ENCODE data around the gene MAP2K4. TPM values are rescaled to one million over a fixed set of nuclear protein-coding genes. Genes with fewer than 3 reads are reported as not detected.

Gene MAP2K4
- total RNA-seq, 2 experiments from 2014 or later: 12.3 to 29.1 TPM

- Histone ChIP-seq H3K9me2 (ENCODE audit: insufficient read depth, low read length) (no peaks in the 10 kb centered on the region), H3K4me1 (ENCODE audit: insufficient read depth, low read length, poor library complexity, severe bottlenecking) (no peaks in the 10 kb centered on the region), H3K79me2 (ENCODE audit: insufficient read depth, low read depth, low read length) (no peaks in the 10 kb centered on the region), H3K36me3 (ENCODE audit: insufficient read depth, low read length) (peaks cover 20% of the 10 kb centered on the region; the same call in 1 of the 2 replicates), H3K9me3 (ENCODE audit: low read length) (no peaks in the 10 kb centered on the region), H3K4me2 (ENCODE audit: low read length) (no peak overlapping the region), H4K20me1 (ENCODE audit: insufficient read depth, low read length) (0 out of 2 replicates have a peak, but pooled peaks cover 4% of the 10 kb centered on the region), H2AFZ (ENCODE audit: low read length) (no peak overlapping the region), H3K27ac (ENCODE audit: low read depth, low read length, poor library complexity, severe bottlenecking) (no peak overlapping the region), H3K4me3 (ENCODE audit: low read depth, low read length, poor library complexity, severe bottlenecking) (no peak overlapping the region)
- POLR2A ChIA-PET: no interaction called here
- BruUV-seq (replicated peaks): no TSS peak
- CTCF ChIA-PET (ENCODE audit: unreplicated experiment): no interaction called here
- TF ChIP-seq EZH2phosphoT487 (IDR thresholded peaks at IDR 0.05; ENCODE audit: borderline replicate concordance, low read depth, low read length): no peak
- TF ChIP-seq, protein P1, sequence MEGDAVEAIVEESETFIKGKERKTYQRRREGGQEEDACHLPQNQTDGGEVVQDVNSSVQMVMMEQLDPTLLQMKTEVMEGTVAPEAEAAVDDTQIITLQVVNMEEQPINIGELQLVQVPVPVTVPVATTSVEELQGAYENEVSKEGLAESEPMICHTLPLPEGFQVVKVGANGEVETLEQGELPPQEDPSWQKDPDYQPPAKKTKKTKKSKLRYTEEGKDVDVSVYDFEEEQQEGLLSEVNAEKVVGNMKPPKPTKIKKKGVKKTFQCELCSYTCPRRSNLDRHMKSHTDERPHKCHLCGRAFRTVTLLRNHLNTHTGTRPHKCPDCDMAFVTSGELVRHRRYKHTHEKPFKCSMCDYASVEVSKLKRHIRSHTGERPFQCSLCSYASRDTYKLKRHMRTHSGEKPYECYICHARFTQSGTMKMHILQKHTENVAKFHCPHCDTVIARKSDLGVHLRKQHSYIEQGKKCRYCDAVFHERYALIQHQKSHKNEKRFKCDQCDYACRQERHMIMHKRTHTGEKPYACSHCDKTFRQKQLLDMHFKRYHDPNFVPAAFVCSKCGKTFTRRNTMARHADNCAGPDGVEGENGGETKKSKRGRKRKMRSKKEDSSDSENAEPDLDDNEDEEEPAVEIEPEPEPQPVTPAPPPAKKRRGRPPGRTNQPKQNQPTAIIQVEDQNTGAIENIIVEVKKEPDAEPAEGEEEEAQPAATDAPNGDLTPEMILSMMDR (conservative IDR thresholded peaks at IDR 0.05; ENCODE audit: low read length): peak; percentile 77
- intact Hi-C loops (cut with micrococcal nuclease; ENCODE audit: unreplicated experiment): no loop called here
- peak; percentile 17 for DNase-seq (ENCODE audit: low spot score)
Measured at GRCh38 chr17:11986942-11987329, 33.7 kb upstream of the MAP2K4 start.

- no peaks in the 10 kb centered on the region for H3K9me3 ChIP-seq (ENCODE audit: low read length)
- no peak for TF ChIP-seq EZH2phosphoT487 (IDR thresholded peaks at IDR 0.05; ENCODE audit: borderline replicate concordance, low read depth, low read length)
- TF ChIP-seq, protein P1 (conservative IDR thresholded peaks at IDR 0.05; ENCODE audit: low read length): no peak
- 0 out of 2 replicates have a peak, but pooled peaks cover 3% of the 10 kb centered on the region for H3K36me3 ChIP-seq (ENCODE audit: insufficient read depth, low read length)
- no peak overlapping the region for H3K4me3 ChIP-seq (ENCODE audit: low read depth, low read length, poor library complexity, severe bottlenecking)
- H3K79me2 ChIP-seq (ENCODE audit: insufficient read depth, low read depth, low read length): no peaks in the 10 kb centered on the region
- ChIA-PET POLR2A (no interaction called here), CTCF (ENCODE audit: unreplicated experiment) (no interaction called here)
- no peaks in the 10 kb centered on the region for H3K4me1 ChIP-seq (ENCODE audit: insufficient read depth, low read length, poor library complexity, severe bottlenecking)
- H3K9me2 ChIP-seq (ENCODE audit: insufficient read depth, low read length): no peaks in the 10 kb centered on the region
- BruUV-seq (replicated peaks): no TSS peak
- no peak overlapping the region for H2AFZ ChIP-seq (ENCODE audit: low read length)
- H4K20me1 ChIP-seq (ENCODE audit: insufficient read depth, low read length): 0 out of 2 replicates have a peak, but pooled peaks cover 4% of the 10 kb centered on the region
- intact Hi-C loops (cut with micrococcal nuclease; ENCODE audit: unreplicated experiment): no loop called here
- H3K27ac ChIP-seq (ENCODE audit: low read depth, low read length, poor library complexity, severe bottlenecking): no peak overlapping the region
- no peak for DNase-seq (ENCODE audit: low spot score)
- H3K4me2 ChIP-seq (ENCODE audit: low read length): no peak overlapping the region
Measured at GRCh38 chr17:11990363-11990983, 30.2 kb upstream of the MAP2K4 start.

DNA sequence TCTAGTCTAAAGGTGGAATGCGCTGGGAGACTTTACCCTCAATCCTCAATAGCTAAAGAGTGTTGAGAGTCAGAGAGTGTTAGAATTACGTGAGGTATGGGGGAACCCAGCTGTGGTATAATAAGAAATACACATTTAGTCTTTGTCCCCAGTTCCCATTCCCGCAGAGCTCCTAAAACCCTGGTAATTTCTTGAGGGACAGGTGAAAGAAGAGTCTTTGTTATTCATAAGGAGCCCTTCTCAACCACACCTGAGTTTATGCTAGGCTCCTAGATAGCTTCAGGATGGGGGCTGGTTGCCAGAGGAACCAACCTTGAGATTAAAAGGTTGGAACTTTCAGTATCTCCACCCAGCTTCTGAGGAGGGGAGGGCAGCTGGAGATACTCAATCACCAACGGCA is 29.2 kb upstream of the MAP2K4 start:
- Histone ChIP-seq H4K20me1 (ENCODE audit: insufficient read depth, low read length) (0 out of 2 replicates have a peak, but pooled peaks cover 4% of the 10 kb centered on the region), H3K4me3 (ENCODE audit: low read depth, low read length, poor library complexity, severe bottlenecking) (no peak overlapping the region), H3K9me2 (ENCODE audit: insufficient read depth, low read length) (no peaks in the 10 kb centered on the region), H3K4me2 (ENCODE audit: low read length) (no peak overlapping the region), H3K4me1 (ENCODE audit: insufficient read depth, low read length, poor library complexity, severe bottlenecking) (peaks cover 5% of the 10 kb centered on the region), H2AFZ (ENCODE audit: low read length) (no peak overlapping the region), H3K27ac (ENCODE audit: low read depth, low read length, poor library complexity, severe bottlenecking) (no peak overlapping the region), H3K79me2 (ENCODE audit: insufficient read depth, low read depth, low read length) (peaks cover 6% of the 10 kb centered on the region; the same call in 1 of the 2 replicates), H3K36me3 (ENCODE audit: insufficient read depth, low read length) (0 out of 2 replicates have a peak, but pooled peaks cover 3% of the 10 kb centered on the region), H3K9me3 (ENCODE audit: low read length) (no peaks in the 10 kb centered on the region)
- POLR2A ChIA-PET: interaction anchor here (0.5 kb wide), 1 partner anchor 29 kb away, joined by 8 read pairs; no protein-coding TSS in a partner anchor
- CTCF ChIA-PET (ENCODE audit: unreplicated experiment): no interaction called here
- intact Hi-C loops (cut with micrococcal nuclease; ENCODE audit: unreplicated experiment): no loop called here
- no peak for DNase-seq (ENCODE audit: low spot score)
- BruUV-seq (replicated peaks): no TSS peak
- no peak for TF ChIP-seq EZH2phosphoT487 (IDR thresholded peaks at IDR 0.05; ENCODE audit: borderline replicate concordance, low read depth, low read length)
- TF ChIP-seq, protein P1 (conservative IDR thresholded peaks at IDR 0.05; ENCODE audit: low read length): no peak
